Measurements from ENCODE around the gene N4BP2L1. TPM values are rescaled to one million over a fixed set of nuclear protein-coding genes. Genes with fewer than 3 reads are reported as not detected.

Gene N4BP2L1
- total and polyA plus RNA-seq, 4 donors: 13.3 to 33.7 (median 25.2) TPM

- no peaks in the 10 kb centered on the region for H3K4me1 ChIP-seq (ENCODE audit: control insufficient read depth in 1 of 2, insufficient read depth in 2 of 2, low read length in 2 of 2)
- intact Hi-C loops (cut with DNase I): no loop called here
Measured at GRCh38 chr13:32390484-32390883, 37.4 kb downstream of the N4BP2L1 start.

GRCh38 chr13:32390048-32390447 lies 37.9 kb downstream of the N4BP2L1 start:
- Histone ChIP-seq H3K4me3 (ENCODE audit: low read length in 2 of 2) (no peak overlapping the region), H3K27me3 (ENCODE audit: control insufficient read depth in 1 of 2, insufficient read depth in 2 of 2, low read length in 1 of 2) (no peaks in the 10 kb centered on the region), H3K4me1 (ENCODE audit: control insufficient read depth in 1 of 2, insufficient read depth in 2 of 2, low read length in 2 of 2) (no peaks in the 10 kb centered on the region), H3K9me3 (ENCODE audit: control insufficient read depth, low read length) (no peaks in the 10 kb centered on the region), H3K27ac (ENCODE audit: low read depth in 1 of 2, low read length in 2 of 2) (no peak overlapping the region), H3K36me3 (ENCODE audit: control insufficient read depth in 1 of 2, insufficient read depth in 2 of 2, low read length in 1 of 2) (no peaks in the 10 kb centered on the region)
- WGBS, 2 donors: 79 to 81% methylated on average over 4 of the region's 4 CpGs
- intact Hi-C loops (cut with DNase I): no loop called here
- ATAC-seq (ENCODE audit: low FRiP score) (no peak), DNase-seq (no peak)

More at GRCh38 chr13:32390484-32390883, 37.4 kb downstream of the N4BP2L1 start:
- DNase-seq (no peak), ATAC-seq (ENCODE audit: low FRiP score) (no peak)
- Histone ChIP-seq H3K27ac (ENCODE audit: low read depth in 1 of 2, low read length in 2 of 2) (no peak overlapping the region), H3K9me3 (ENCODE audit: control insufficient read depth, low read length) (no peaks in the 10 kb centered on the region), H3K4me3 (ENCODE audit: low read length in 2 of 2) (no peak overlapping the region), H3K27me3 (ENCODE audit: control insufficient read depth in 1 of 2, insufficient read depth in 2 of 2, low read length in 1 of 2) (no peaks in the 10 kb centered on the region), H3K36me3 (ENCODE audit: control insufficient read depth in 1 of 2, insufficient read depth in 2 of 2, low read length in 1 of 2) (no peaks in the 10 kb centered on the region)
- 80 to 81% methylated on average over 1 of the region's 1 CpG for WGBS, 2 donors

GRCh38 chr13:32385410-32385809 lies 42.5 kb downstream of the N4BP2L1 start:
- no peaks in the 10 kb centered on the region for H3K9me3 ChIP-seq (ENCODE audit: control insufficient read depth, low read length)
- H3K27ac ChIP-seq (ENCODE audit: low read depth in 1 of 2, low read length in 2 of 2): no peak overlapping the region
- ATAC-seq (ENCODE audit: low FRiP score) (no peak), DNase-seq (no peak)
- intact Hi-C loops (cut with DNase I): no loop called here
- no peak overlapping the region for H3K4me3 ChIP-seq (ENCODE audit: low read length in 2 of 2)
- H3K4me1 ChIP-seq (ENCODE audit: control insufficient read depth in 1 of 2, insufficient read depth in 2 of 2, low read length in 2 of 2): no peaks in the 10 kb centered on the region
- H3K36me3 ChIP-seq (ENCODE audit: control insufficient read depth in 1 of 2, insufficient read depth in 2 of 2, low read length in 1 of 2): no peaks in the 10 kb centered on the region
- no peaks in the 10 kb centered on the region for H3K27me3 ChIP-seq (ENCODE audit: control insufficient read depth in 1 of 2, insufficient read depth in 2 of 2, low read length in 1 of 2)

GRCh38 chr13:32384702-32385101 lies 43.2 kb downstream of the N4BP2L1 start:
- Histone ChIP-seq H3K9me3 (ENCODE audit: control insufficient read depth, low read length) (no peaks in the 10 kb centered on the region), H3K36me3 (ENCODE audit: control insufficient read depth in 1 of 2, insufficient read depth in 2 of 2, low read length in 1 of 2) (no peaks in the 10 kb centered on the region), H3K27ac (ENCODE audit: low read depth in 1 of 2, low read length in 2 of 2) (no peak overlapping the region), H3K4me1 (ENCODE audit: control insufficient read depth in 1 of 2, insufficient read depth in 2 of 2, low read length in 2 of 2) (no peaks in the 10 kb centered on the region), H3K27me3 (ENCODE audit: control insufficient read depth in 1 of 2, insufficient read depth in 2 of 2, low read length in 1 of 2) (no peaks in the 10 kb centered on the region), H3K4me3 (ENCODE audit: low read length in 2 of 2) (no peak overlapping the region)
- ATAC-seq (ENCODE audit: low FRiP score): no peak
- intact Hi-C loops (cut with DNase I): loop anchor here in 1 of 2 donors (5.0 kb wide), 1 partner anchor 193 kb away; no protein-coding TSS in a partner anchor
- DNase-seq: no peak
- WGBS, 2 donors: 81 to 88% methylated on average over 2 of the region's 2 CpGs

GRCh38 chr13:32383836-32384618 lies 43.9 kb downstream of the N4BP2L1 start:
- WGBS, 2 donors: 75 to 78% methylated on average over 5 of the region's 5 CpGs
- Histone ChIP-seq H3K9me3 (ENCODE audit: control insufficient read depth, low read length) (no peaks in the 10 kb centered on the region), H3K4me1 (ENCODE audit: control insufficient read depth in 1 of 2, insufficient read depth in 2 of 2, low read length in 2 of 2) (no peaks in the 10 kb centered on the region), H3K36me3 (ENCODE audit: control insufficient read depth in 1 of 2, insufficient read depth in 2 of 2, low read length in 1 of 2) (no peaks in the 10 kb centered on the region), H3K27ac (ENCODE audit: low read depth in 1 of 2, low read length in 2 of 2) (no peak overlapping the region), H3K27me3 (ENCODE audit: control insufficient read depth in 1 of 2, insufficient read depth in 2 of 2, low read length in 1 of 2) (no peaks in the 10 kb centered on the region), H3K4me3 (ENCODE audit: low read length in 2 of 2) (no peak overlapping the region)
- ATAC-seq (ENCODE audit: low FRiP score): no peak
- no peak for DNase-seq
- intact Hi-C loops (cut with DNase I): loop anchor here in 1 of 2 donors (5.0 kb wide), 1 partner anchor 193 kb away; no protein-coding TSS in a partner anchor

GRCh38 chr13:32381539-32381938 lies 46.4 kb downstream of the N4BP2L1 start:
- Histone ChIP-seq H3K4me1 (ENCODE audit: control insufficient read depth in 1 of 2, insufficient read depth in 2 of 2, low read length in 2 of 2) (no peaks in the 10 kb centered on the region), H3K27ac (ENCODE audit: low read depth in 1 of 2, low read length in 2 of 2) (no peak overlapping the region), H3K36me3 (ENCODE audit: control insufficient read depth in 1 of 2, insufficient read depth in 2 of 2, low read length in 1 of 2) (no peaks in the 10 kb centered on the region), H3K9me3 (ENCODE audit: control insufficient read depth, low read length) (no peaks in the 10 kb centered on the region), H3K4me3 (ENCODE audit: low read length in 2 of 2) (no peak overlapping the region), H3K27me3 (ENCODE audit: control insufficient read depth in 1 of 2, insufficient read depth in 2 of 2, low read length in 1 of 2) (no peaks in the 10 kb centered on the region)
- ATAC-seq (ENCODE audit: low FRiP score) (no peak), DNase-seq (no peak)
- intact Hi-C loops (cut with DNase I): loop anchor here in 1 of 2 donors (5.0 kb wide), 1 partner anchor 196 kb away; no protein-coding TSS in a partner anchor
- 85 to 90% methylated on average over 3 of the region's 3 CpGs for WGBS, 2 donors

GRCh38 chr13:32378012-32378411 lies 49.9 kb downstream of the N4BP2L1 start:
- intact Hi-C loops (cut with DNase I): no loop called here
- H3K27me3 ChIP-seq (ENCODE audit: control insufficient read depth in 1 of 2, insufficient read depth in 2 of 2, low read length in 1 of 2): no peaks in the 10 kb centered on the region
- ATAC-seq (ENCODE audit: low FRiP score) (no peak), DNase-seq (no peak)
- H3K36me3 ChIP-seq (ENCODE audit: control insufficient read depth in 1 of 2, insufficient read depth in 2 of 2, low read length in 1 of 2): no peaks in the 10 kb centered on the region
- H3K27ac ChIP-seq (ENCODE audit: low read depth in 1 of 2, low read length in 2 of 2): no peak overlapping the region
- H3K9me3 ChIP-seq (ENCODE audit: control insufficient read depth, low read length): no peaks in the 10 kb centered on the region
- no peaks in the 10 kb centered on the region for H3K4me1 ChIP-seq (ENCODE audit: control insufficient read depth in 1 of 2, insufficient read depth in 2 of 2, low read length in 2 of 2)
- H3K4me3 ChIP-seq (ENCODE audit: low read length in 2 of 2): no peak overlapping the region
- 74 to 77% methylated on average over 1 of the region's 1 CpG for WGBS, 2 donors

GRCh38 chr13:32376642-32377415 lies 51.1 kb downstream of the N4BP2L1 start:
- WGBS, 2 donors: 93 to 94% methylated on average over 13 of the region's 13 CpGs
- Histone ChIP-seq H3K4me3 (ENCODE audit: low read length in 2 of 2) (no peak overlapping the region), H3K4me1 (ENCODE audit: control insufficient read depth in 1 of 2, insufficient read depth in 2 of 2, low read length in 2 of 2) (no peaks in the 10 kb centered on the region), H3K27me3 (ENCODE audit: control insufficient read depth in 1 of 2, insufficient read depth in 2 of 2, low read length in 1 of 2) (no peaks in the 10 kb centered on the region), H3K9me3 (ENCODE audit: control insufficient read depth, low read length) (no peaks in the 10 kb centered on the region), H3K36me3 (ENCODE audit: control insufficient read depth in 1 of 2, insufficient read depth in 2 of 2, low read length in 1 of 2) (no peaks in the 10 kb centered on the region), H3K27ac (ENCODE audit: low read depth in 1 of 2, low read length in 2 of 2) (no peak overlapping the region)
- intact Hi-C loops (cut with DNase I): no loop called here
- DNase-seq (no peak), ATAC-seq (ENCODE audit: low FRiP score) (no peak)
